HG03196 (cell line): Measurements from ENCODE around the gene ZNF516.

Source experiments
- ATAC-seq: cut with Tn5 transposase; IDR thresholded peaks from one replicate; pipeline ENCODE4 v1.9.1; 2021; ENCODE audit not compliant: unreplicated experiment

The ZNF516 gene

DNA sequence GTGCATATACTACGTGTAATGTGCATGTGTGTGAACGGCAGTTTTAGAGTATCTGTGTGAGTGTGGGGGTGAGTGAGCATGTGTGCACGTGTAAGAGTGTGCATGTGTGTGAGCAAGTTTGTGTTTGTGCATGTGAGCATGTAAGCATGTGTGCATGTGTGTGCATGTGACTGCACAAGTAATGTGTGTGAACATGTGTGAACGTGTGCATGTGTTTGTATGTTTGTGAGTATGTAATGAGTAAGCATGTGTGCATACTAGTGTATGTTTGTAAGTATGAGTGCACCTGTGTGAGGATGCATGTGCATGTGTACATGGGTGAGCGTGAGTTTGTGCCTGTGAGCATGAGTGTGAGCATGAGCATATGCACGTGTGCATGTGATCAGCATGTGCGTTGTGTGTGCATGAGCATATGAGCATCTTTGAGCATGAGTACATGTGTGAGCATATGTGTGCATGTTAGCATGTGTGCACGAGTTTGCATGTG is 90.7 kb downstream of the ZNF516 start:
- ATAC-seq = no peak

DNA sequence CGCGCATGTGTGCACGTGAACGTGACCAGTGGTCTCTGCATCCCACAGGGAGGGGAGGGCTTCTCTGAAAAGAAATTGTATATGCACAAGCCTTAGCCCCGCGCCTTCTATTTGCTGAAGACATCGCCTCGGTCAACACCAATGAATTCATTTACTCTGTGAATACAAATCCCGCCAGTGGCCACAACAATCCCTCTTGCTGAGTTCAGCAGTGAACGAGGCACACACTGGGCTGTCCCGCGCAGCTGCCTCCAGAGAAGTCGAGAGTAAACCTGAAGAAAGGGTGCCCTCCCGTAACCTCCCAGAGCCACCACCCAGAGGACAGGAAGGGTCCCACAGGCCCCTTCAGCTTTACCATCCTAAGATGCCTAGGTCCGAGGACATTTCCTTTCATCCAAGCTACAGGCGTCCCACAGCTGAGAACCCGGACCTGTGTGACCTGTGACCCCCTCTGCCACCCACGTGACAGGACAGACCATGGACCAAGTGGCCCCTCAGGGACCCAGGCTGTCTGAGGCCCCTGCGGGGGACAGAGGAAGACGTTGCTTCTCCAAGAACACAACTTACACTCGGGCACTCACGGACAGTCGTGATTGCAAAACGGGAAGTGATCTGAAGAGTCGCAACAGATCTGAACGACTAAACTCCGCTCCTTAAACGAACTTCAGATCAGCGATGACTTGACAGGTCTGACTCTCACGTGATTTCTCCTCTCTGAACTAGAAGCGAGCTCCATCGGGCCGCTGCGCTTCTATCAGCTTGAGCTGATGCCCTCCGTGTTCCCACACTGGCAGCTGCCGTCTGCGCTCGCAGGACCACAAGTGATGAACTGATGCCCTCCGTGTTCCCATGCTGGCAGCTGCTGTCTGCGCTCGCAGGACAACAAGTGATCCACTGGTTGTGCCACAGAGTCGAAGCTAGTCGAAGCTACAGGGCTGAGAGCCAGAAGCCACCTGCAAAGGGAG is 92.7 kb downstream of the ZNF516 start:
- ATAC-seq = no peak

DNA sequence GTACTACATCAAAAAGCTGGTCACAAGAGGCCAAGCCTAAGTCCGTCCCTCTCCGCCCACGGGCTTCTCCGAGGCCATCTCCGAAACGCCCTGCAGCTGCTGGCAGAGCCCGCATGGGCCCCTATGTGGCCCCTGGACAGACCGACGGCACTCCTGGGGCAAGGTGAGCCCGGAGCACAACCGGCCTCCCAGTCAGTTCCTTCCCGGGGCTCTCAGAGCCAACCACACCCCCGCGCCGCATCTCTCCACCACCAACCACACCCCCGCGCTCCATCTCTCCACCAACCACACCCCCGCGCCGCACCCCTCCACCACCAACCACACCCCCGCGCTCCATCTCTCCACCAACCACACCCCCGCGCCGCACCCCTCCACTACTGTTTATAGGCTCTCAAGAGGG is 93.5 kb downstream of the ZNF516 start:
- no peak for ATAC-seq

DNA sequence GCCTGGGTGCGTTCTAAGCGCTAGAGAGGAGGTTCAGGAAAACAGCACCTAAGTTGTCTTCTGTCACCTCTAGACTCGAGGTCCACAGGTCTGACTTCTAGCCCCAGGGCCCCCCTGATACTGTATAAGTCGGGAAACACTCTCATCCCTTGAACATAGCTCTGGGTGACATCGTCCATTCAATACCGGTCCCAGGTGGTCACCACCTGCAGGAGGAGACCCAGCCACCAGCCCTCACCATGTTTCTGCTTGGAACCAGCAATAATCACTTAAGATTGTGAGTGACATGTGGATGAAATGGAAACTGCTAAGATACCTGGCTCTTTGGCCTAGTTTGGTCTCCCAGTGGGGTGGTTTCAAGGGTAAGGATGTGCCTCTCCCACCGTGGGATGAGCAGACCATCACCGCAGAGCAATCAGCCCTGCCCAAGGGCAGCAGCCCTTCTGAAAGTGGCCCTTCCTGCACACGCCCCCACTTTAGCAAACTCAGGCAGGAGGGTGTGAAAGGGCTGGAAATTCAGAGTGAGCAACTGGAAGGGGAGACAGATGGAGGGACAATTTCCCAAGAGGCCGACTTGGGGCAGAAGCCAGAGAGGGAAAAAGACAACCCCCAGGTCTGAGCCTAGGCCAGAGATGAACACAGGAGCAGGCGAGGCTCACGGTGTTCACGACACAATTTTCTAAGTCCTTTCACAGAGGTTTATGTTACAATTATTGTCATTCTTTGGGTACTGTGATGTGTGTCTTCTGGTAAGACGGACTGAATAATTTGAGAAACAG is 95.2 kb downstream of the ZNF516 start:
- ATAC-seq = no peak

DNA sequence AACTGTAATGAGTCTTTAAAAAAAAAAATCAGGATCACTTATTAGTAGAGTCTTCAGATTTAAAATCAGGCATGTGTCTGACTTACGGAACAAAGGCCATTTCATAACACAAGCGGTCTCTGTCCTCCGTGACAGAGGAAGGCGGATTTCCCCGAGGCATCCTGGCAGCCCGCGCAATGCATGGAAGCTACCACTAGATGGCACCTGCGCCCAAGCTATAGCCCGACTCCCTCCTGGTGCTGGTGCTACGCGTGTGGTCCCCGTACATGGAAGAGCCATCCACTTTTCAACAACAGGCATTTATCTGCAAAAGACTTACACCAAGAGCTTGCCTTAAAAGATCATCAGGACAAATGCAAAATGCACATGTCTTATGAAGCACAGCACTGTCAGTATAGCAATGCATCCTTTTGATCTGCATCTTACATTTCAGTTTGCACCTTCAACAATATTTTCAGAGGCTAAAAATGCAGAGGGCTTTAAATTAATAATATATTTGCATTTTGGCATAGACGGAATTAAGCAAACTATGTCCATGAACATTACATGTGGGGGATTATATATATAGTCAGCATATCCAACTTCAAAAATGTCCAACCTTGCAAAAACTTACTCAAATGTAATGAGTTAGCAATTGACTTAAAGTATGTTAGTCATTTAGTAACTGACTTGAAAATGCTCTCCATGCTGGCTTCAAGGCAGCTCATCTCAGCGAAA is 96.0 kb downstream of the ZNF516 start:
- no peak for ATAC-seq

DNA sequence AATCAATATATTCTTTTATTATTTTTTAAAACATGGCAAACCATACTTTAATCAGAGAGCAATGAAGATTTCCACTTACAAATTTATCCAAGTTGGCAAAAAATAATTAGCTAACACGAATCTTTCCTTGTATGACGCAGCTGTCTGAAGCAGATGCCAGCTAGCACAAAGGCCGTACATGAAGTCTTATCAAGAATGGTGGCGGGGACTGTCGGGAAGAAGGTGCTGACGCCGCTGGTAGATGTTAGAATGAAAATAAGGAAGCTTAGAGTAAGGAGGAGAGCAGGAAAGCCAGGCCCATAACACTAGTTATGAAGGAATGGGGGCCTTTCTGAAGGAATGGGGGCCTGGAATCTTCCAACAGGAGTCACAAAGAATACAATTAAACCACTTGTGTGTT is 96.7 kb downstream of the ZNF516 start:
- ATAC-seq = no peak

DNA sequence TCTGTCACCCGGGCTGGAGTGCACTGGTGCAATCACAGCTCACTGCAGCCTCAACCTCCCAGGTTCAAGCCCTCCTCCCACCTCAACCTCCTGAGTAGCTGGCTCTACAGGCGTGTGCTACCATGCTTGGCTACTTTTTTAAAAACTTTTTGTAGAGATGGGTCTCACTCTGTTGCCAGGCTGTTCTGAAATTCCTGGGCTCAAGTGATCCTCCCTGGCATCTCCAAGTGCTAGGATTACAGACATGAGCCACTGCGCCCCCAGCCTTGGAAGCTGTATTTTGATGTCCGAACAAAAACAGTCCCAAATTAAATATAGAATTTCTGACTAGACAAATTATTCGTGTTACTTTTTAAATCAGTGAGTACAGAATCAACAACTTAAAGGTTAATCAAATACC is 97.4 kb downstream of the ZNF516 start:
- ATAC-seq = no peak

DNA sequence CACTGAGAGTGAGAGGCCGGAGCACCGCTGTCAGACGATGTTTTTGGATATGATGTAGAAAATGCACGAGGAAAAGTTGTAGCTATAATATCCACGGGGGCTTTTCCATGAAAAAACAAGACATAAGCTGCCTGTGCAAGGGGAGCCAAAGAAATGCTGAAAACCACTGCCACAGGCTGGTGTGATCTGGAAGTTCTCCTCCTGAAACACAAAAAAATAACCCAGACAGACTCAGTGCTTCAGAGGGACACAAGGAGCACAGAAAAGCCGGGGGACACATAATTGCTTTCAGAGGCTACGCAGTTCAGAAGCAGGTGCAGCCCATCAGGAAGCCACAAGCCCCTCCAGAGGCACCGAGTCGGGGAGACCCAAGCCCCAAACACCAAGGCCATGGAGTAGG is 98.2 kb downstream of the ZNF516 start:
- no peak for ATAC-seq

DNA sequence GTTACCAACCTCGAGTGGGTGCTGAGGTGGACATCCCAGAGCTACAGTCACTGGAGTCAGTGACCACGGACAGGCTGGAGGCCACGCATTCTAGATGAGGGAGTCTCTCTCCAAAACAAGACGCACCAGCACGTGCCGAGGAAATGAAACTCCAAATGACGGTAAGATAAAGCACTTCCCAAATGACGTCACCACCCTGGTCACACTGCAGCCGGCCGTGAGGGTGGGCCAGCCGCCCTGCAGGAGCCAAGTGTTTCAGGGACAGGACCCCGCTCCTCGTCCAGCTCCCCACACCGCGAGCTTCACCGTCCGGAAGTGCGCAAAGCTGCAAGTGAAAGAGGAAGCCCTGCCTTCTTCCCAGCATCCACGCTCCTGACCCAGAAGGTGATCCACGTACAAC is 99.4 kb downstream of the ZNF516 start:
- ATAC-seq = no peak

DNA sequence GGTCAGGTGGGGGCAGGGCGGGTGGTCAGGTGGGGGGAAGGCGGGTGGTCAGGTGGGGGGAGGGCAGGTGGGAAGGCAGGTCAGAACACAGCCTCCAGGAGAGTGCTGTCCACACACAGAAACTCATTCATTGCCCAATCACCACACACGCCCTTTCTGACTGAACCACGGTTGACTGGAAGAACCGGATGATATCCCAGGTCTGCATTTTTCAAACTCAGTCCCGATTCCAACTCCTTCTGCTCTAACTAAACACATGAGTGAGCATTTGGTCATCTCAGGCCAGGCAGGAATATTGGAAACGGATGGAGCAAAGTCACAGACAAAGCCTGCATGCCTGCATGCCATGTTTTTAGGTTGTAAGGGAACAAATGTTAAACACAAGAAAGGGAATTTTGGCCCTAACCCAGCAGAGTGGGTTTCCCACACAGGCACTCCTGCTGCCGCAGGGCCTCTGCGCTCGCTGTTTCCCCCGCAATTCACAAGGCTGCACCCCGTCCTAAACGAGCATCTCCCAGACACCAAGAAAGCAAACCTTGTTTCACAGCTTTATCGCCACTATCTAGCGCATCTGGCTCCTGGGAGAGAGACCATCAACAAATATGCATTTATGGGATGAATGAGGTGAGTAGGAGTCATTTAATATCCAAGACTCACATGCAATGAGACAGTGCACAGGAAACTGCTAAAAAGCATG is 100.1 kb downstream of the ZNF516 start:
- ATAC-seq = no peak

DNA sequence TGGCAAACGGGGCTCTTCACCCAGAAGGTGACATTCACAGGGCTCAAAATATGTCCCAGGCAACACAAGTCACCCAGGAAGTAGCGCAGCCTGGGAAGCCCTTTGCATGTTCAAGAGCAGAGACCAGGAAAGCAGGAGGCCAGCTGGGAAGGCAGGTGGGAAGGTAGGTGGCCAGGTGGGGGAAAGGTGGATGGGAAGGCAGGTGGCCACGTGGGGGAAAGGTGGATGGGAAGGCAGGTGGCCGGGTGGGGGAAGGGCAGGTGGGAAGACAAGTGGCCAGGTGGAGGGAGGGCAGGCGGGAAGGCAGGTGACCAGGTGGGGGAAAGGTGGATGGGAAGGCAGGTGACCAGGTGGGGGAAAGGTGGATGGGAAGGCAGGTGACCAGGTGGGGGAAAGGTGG is 102.7 kb downstream of the ZNF516 start:
- ATAC-seq = no peak

DNA sequence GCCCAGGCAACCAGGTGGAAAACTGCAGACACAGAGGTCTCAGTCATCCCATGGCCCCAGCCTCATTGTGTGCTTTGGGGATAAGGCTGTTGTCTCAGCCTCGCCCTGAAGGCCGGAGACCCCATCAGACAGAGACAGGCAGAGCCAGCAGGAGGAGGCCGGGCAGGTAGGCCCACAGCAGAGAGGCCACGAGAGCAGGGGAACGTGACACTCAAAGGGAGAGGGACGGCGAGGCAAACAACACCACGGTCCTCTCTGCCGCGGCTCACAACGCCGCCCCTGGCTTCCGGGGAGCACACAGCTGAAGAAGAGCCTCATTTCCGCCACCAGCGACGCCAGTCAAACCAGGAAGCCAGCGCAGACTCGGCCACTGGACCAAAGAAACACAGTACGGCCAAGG is 103.3 kb downstream of the ZNF516 start:
- no peak for ATAC-seq

DNA sequence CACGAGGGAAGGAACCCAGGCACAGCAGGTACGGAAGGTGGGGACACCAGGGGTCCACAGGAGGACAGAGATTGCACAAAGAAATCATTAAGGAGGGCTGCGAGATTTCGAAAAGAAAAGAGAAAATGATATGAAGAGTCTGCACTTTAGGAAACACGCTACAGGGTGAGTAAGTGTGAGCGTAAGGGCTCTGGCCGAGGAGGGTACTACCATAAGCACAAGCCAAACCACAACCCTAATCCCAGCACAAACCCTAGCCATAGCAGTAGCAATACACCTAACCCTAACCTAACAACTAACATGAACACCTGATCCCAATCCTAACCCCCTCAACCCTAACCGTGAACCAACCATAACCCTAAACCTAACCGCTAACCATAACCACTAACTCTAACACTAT is 104.0 kb downstream of the ZNF516 start:
- no peak for ATAC-seq

DNA sequence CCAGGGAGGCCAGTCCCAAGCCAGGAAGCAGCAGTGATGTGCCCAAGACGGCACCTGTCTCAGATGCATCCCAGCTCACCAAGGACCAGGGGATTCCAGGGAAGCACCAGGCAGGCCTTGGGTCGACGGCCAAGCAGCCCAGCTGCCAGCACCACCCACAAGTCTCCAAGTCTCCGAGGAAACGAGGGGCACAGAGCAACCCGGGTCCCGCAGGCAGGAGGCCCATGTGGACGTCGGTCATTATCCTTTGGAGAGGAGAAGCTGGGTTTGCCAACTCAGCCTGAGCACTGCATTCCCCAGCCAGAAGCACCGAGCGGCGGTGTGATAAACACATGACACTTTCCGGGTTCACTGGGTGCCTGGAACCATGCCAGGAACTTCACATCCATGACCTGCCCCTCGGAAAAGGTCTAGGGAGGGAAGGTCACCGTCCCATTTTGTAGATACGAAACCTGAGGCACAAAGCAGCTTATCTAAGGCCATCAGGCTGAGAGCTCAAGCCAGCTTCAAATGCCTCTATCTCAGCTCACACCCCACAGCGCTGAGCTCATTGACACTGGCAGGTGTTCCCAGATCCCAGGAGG is 104.5 kb downstream of the ZNF516 start:
- no peak for ATAC-seq

DNA sequence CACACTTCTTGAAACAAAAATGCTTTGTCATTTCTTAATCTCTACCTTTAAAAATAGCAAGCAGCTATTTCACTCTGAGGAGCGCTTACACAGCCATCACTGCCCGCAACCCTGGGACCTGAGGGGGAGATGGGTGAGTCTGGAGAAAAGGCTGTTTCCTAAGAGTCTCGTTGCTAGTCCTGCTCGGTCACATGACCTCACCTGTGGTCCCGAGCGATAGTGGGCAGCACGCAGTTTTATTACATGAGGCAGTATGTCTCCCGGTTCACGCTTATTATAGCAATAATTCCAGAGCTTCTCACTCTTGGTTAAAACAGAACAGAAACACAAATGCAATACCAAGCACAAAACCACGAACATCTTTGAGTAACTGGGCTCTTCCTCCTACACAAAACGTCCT is 105.3 kb downstream of the ZNF516 start:
- ATAC-seq = no peak

DNA sequence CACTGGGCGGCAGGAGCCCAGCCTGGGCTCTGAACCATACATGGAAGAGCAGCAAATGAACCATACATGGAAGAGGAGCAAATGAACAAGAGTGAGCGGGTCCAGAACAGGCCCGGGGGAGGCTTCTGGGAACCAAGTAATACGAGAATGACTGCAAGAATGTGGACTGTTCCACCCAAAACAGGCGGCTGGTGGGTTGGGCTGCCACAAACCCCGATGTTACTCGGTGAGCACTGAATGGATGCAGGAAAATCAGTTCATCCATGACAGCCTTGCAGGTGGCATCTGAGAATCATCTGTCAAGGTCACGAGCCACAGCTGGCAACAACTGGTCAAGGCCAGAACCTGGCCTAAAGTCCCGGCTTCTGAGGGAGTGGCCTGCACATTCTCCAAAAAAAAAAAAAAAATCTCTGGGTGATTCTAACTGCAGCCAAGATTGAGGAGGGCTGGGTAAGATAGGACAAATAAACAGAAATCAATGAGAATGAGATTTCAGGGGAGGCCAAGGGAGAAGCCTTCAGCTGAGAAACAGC is 106.1 kb downstream of the ZNF516 start:
- no peak for ATAC-seq

DNA sequence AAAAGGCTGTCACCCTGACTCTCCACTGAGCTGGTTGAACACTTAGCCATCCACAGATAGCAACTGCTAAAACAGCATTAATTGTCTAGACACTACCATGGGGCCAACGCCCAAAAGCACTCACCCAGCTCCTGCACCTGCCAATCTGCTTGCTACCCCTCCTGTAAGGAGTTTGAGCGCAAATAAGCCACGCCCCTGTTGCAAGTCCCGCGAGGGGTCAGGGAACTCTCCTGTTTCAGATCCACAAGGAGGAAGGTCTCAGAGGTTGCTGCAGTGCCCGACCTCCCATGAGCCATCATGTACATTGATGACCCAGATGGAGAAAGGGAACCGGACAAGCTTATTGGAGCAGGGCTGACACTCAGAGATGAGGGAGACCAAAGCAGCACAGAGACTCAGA is 106.8 kb downstream of the ZNF516 start:
- ATAC-seq = no peak

DNA sequence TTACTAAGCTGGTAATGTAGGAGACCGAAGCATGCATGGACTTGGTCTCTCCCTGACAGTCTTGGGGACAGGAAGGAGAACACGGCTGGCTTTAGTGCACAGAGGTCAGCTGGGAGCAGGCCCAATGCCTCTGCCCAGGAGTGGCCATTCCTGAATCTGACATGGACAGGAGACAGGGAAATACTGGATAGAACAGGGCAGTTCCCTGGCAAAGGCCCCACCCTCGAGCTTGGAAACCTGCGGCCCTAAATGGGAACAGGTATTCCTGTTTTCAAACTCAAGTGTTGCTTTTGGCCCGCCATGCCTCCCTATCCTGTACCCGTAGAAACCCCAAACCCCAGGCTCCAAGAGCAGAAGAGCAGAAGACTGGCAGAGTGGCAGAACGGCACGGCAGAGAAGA is 107.4 kb downstream of the ZNF516 start:
- no peak for ATAC-seq

DNA sequence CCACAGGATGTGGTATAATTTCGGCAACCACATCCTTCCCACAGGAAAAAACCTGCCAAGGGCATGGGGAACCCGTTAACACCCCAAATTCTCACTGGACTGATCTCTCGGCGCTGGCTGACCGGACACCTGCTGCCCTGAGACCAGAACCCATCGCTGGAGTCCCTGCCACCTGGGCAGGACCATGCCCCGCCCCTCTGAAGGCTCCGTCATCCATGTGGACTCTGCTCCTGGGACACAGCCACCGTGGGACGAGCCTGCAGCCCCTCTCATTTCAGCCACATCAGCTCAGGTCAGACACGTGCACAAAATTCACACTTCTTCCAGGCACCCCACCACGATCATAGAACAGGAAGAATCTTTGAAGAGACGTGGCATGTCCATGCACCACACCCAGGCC is 108.2 kb downstream of the ZNF516 start:
- no peak for ATAC-seq

DNA sequence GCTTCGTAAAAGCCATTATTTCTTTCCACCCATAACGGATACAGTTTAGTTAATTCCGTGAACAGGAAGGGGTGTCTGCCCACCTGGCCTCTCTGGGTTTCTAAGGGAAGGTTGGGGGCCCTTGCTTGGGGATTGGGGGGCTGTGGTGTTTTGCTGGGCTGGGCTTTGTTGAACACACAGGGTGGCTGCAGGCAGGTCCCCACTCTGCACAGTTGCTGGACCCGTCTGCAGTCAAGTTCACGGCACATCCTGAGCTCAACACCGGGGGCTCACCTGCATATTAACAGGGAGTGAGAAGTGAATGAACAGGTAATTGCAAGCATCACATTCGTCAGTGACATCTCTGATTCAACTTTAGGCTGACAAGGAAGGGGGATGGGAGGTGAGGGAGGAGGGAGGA is 109.0 kb downstream of the ZNF516 start:
- ATAC-seq = no peak
